ENCODE measurements around the gene ORAI2. TPM values are rescaled to one million over a fixed set of nuclear protein-coding genes. Genes with fewer than 3 reads are reported as not detected.

ORAI2 gene
- total RNA-seq, 4 donors from 2014 or later, result 0.30 to 9.1 (median 5.1) TPM

GRCh38 chr7:102392330-102392729, 41.0 kb upstream of the ORAI2 start:
- no peak overlapping the region for H3K4me3 ChIP-seq
- no peaks in the 10 kb centered on the region for H3K27me3 ChIP-seq
- H3K36me3 ChIP-seq, result peaks cover 0 to 31% (median 0%) of the 10 kb centered on the region in 3 donors
- TF ChIP-seq POLR2A (IDR thresholded peaks at IDR 0.05), result no peak
- TF ChIP-seq, protein P1, sequence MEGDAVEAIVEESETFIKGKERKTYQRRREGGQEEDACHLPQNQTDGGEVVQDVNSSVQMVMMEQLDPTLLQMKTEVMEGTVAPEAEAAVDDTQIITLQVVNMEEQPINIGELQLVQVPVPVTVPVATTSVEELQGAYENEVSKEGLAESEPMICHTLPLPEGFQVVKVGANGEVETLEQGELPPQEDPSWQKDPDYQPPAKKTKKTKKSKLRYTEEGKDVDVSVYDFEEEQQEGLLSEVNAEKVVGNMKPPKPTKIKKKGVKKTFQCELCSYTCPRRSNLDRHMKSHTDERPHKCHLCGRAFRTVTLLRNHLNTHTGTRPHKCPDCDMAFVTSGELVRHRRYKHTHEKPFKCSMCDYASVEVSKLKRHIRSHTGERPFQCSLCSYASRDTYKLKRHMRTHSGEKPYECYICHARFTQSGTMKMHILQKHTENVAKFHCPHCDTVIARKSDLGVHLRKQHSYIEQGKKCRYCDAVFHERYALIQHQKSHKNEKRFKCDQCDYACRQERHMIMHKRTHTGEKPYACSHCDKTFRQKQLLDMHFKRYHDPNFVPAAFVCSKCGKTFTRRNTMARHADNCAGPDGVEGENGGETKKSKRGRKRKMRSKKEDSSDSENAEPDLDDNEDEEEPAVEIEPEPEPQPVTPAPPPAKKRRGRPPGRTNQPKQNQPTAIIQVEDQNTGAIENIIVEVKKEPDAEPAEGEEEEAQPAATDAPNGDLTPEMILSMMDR (IDR thresholded peaks at IDR 0.05), result no peak
- H3K27ac ChIP-seq, result no peak overlapping the region
- peaks cover 6 to 18% (median 10%) of the 10 kb centered on the region in 3 donors for H3K4me1 ChIP-seq
- no peak for DNase-seq
- WGBS, 2 donors, result 83 to 100% methylated on average over 1 of the region's 1 CpG
- no peaks in the 10 kb centered on the region for H3K9me3 ChIP-seq
- intact Hi-C loops (cut with DNase I), result no loop called here

DNA sequence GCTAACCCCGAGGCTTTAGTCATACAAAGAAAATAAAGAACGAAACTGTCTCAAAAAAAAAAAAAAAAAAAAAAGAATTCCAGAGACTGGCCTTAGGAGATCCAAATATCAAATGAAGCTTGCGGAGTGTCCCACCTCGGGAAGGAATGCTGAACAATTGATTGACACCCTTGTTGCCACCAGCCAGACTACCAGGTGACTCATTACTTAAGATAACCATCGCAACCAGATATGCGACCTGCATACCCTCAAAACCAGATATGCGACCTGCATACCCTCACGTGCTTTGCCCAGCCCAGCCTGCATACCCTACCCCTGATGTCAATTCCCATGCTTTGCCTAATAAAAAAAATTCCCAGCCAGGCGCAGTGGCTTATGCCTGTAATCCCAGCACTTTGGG, 39.9 kb upstream of the ORAI2 start:
- Histone ChIP-seq H3K4me3 (no peak overlapping the region), H3K4me1 (peaks cover 7 to 28% (median 12%) of the 10 kb centered on the region in 3 donors), H3K36me3 (peaks cover 0 to 26% (median 0%) of the 10 kb centered on the region in 3 donors), H3K27ac (no peak overlapping the region), H3K27me3 (no peaks in the 10 kb centered on the region), H3K9me3 (no peaks in the 10 kb centered on the region)
- WGBS, 2 donors, result 79 to 91% methylated on average over 7 to 8 of the region's 9 CpGs
- intact Hi-C loops (cut with DNase I), result no loop called here
- no peak for DNase-seq
- no peak for TF ChIP-seq POLR2A (IDR thresholded peaks at IDR 0.05)
- TF ChIP-seq, protein P1 (IDR thresholded peaks at IDR 0.05), result no peak

DNA sequence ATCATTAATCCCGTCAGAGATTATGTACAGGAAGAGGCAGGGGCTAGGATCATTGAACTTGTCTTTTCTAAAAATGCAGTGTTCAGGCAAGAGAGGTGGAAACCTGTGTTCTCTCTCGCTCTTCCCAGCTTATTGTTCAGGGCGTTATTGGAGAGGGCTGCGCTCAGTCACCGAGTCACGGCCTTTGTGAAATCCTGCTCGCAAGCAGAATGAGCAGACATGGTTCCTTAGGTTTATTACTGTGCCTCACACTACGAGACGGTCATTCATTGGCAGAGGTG, 37.8 kb upstream of the ORAI2 start:
- H3K36me3 ChIP-seq, result peaks cover 0 to 40% (median 12%) of the 10 kb centered on the region in 3 donors
- peak overlapping the region; percentile 77 to 93 (median 91) for H3K27ac ChIP-seq
- no peaks in the 10 kb centered on the region for H3K27me3 ChIP-seq
- H3K4me3 ChIP-seq, result peak overlapping the region; percentile 52 to 97 (median 94)
- no peak for DNase-seq
- WGBS, 2 donors, result 4 to 10% methylated on average over 7 to 9 of the region's 9 CpGs
- no peaks in the 10 kb centered on the region for H3K9me3 ChIP-seq
- peaks cover 7 to 28% (median 12%) of the 10 kb centered on the region in 3 donors for H3K4me1 ChIP-seq
- intact Hi-C loops (cut with DNase I), result no loop called here
- no peak for TF ChIP-seq POLR2A (IDR thresholded peaks at IDR 0.05)
- TF ChIP-seq, protein P1 (IDR thresholded peaks at IDR 0.05), result no peak

DNA sequence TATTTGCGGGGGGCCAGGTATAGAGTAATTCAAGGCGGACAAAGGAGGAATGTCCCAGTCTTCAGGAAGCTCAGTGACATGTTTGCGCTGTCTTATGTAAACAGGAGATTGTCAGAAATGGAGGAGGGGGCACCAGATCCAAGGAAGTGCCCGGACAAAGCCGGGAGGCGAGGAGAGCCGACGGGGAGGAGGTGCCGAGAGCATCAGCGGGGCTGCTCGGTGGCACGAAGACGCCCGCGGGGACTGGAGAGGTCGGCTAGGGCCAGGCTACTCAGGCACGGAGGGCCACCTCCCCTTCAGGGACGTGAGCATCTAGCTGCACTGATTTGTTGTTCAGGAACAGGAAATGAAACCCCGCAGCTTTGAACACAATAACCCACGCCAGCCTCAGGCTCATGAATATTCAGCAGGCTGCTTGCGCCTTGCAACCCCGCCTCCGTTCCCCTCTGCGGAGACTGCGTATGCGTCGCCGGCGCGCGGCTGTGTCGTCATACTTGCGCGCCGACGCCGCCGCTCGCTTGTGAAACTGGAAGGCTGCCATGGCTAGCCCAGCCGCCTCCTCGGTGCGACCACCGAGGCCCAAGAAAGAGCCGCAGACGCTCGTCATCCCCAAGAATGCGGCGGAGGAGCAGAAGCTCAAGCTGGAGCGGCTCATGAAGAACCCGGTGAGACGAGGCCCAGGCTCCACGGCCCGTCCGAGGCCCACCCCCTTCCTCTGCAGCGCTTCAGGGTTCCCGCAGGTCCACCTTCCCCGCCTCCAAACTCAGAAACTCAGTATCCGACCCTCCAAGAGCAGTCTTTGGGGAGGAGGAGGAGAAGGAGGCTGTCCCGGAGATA, 37.3 kb upstream of the ORAI2 start, which contains the start of gene PRKRIP1:
TSS of gene PRKRIP1 (plus strand) at position 491 of the 837 bp plus-strand sequence. CDS start at position 540, 49 bp downstream.
- intact Hi-C loops (cut with DNase I), result no loop called here
- no peaks in the 10 kb centered on the region for H3K27me3 ChIP-seq
- peaks cover 7 to 25% (median 12%) of the 10 kb centered on the region in 3 donors for H3K4me1 ChIP-seq
- H3K27ac ChIP-seq, result peak within 1 kb of the TSS; percentile 77 to 93 (median 91)
- peaks cover 0 to 46% (median 12%) of the 10 kb centered on the region in 3 donors for H3K36me3 ChIP-seq
- 0 to 1% methylated on average over 24 to 26 of the region's 59 CpGs for WGBS, 2 donors
- TF ChIP-seq, protein P1 (IDR thresholded peaks at IDR 0.05), result no peak
- TF ChIP-seq POLR2A (IDR thresholded peaks at IDR 0.05), result peak in 1 of 4 donors; percentile 53
- DNase-seq, result peak; percentile 66
- H3K9me3 ChIP-seq, result no peaks in the 10 kb centered on the region
- H3K4me3 ChIP-seq, result peak within 1 kb of the TSS; percentile 52 to 97 (median 94)

GRCh38 chr7:102396710-102397019, 36.7 kb upstream of the ORAI2 start:
- 0% methylated on average over 12 of the region's 12 CpGs for WGBS, 2 donors
- no peaks in the 10 kb centered on the region for H3K9me3 ChIP-seq
- DNase-seq, result no peak
- peaks cover 0 to 50% (median 12%) of the 10 kb centered on the region in 3 donors for H3K36me3 ChIP-seq
- H3K4me3 ChIP-seq, result peak overlapping the region; percentile 52 to 97 (median 94)
- intact Hi-C loops (cut with DNase I), result no loop called here
- TF ChIP-seq, protein P1 (IDR thresholded peaks at IDR 0.05), result no peak
- TF ChIP-seq POLR2A (IDR thresholded peaks at IDR 0.05), result no peak
- H3K27me3 ChIP-seq, result no peaks in the 10 kb centered on the region
- H3K4me1 ChIP-seq, result peaks cover 7 to 25% (median 12%) of the 10 kb centered on the region in 3 donors
- H3K27ac ChIP-seq, result peak overlapping the region; percentile 77 to 93 (median 91)

Data from esophagus squamous epithelium (tissue), 5 donors.